SH-SY5Y (cell line): Measurements from ENCODE around the gene TULP1.

ENCODE experiments used
- GATA2 ChIP-seq: IDR thresholded peaks from 2 replicates; pipeline ENCODE4 v1.6.1; 2011; ENCODE audit warnings: mild to moderate bottlenecking, low read depth, low read length
- GATA3 ChIP-seq: IDR thresholded peaks from 2 replicates; pipeline ENCODE4 v1.6.1; 2011; ENCODE audit warnings: low read depth, mild to moderate bottlenecking, low read length, moderate library complexity

TULP1 gene

GRCh38 chr6:35507221-35507620 is 5.5 kb downstream of the TULP1 start:
- TF ChIP-seq GATA2 (no peak), GATA3 (no peak)

- TF ChIP-seq GATA2 (no peak), GATA3 (no peak)
Observed at GRCh38 chr6:35506536-35506935, 6.2 kb downstream of the TULP1 start.

GRCh38 chr6:35505999-35506412 is 6.7 kb downstream of the TULP1 start:
- TF ChIP-seq GATA3 (no peak), GATA2 (no peak)

GRCh38 chr6:35503534-35503933 is 9.2 kb downstream of the TULP1 start:
- TF ChIP-seq GATA2 (no peak), GATA3 (no peak)

GRCh38 chr6:35501784-35502183 is 10.9 kb downstream of the TULP1 start:
- TF ChIP-seq GATA2 (no peak), GATA3 (no peak)

GRCh38 chr6:35500782-35501181 is 11.9 kb downstream of the TULP1 start:
- no peak for TF ChIP-seq GATA2
- TF ChIP-seq GATA3, result no peak

GRCh38 chr6:35499372-35499771 is 13.3 kb downstream of the TULP1 start:
- TF ChIP-seq GATA3 (no peak), GATA2 (no peak)

- TF ChIP-seq GATA3 (no peak), GATA2 (no peak)
Observed at GRCh38 chr6:35498422-35499067, 14.2 kb downstream of the TULP1 start.

GRCh38 chr6:35497571-35498421 is 14.9 kb downstream of the TULP1 start:
- TF ChIP-seq GATA3 (no peak), GATA2 (no peak)

- TF ChIP-seq GATA3 (no peak), GATA2 (no peak)
Observed at GRCh38 chr6:35496841-35497570, 15.7 kb downstream of the TULP1 start, which contains the start of gene TEAD3. Gene TEAD3 (minus strand): TSS chr6:35497079.

GRCh38 chr6:35496036-35496840 is 16.5 kb downstream of the TULP1 start:
- no peak for TF ChIP-seq GATA2
- TF ChIP-seq GATA3, result no peak

GRCh38 chr6:35495258-35496035 is 17.2 kb downstream of the TULP1 start:
- TF ChIP-seq GATA2 (no peak), GATA3 (no peak)

GRCh38 chr6:35494161-35494563 is 18.5 kb downstream of the TULP1 start:
- TF ChIP-seq GATA3, result no peak
- TF ChIP-seq GATA2, result no peak
